NCI-H345 (cell line): ENCODE results near the gene C17orf67.
A peak's percentile ranks its signal among the peaks of the same experiment; 100 is the strongest.

ENCODE experiments used
- DNase-seq: peaks from one replicate; lab custom pipeline; 2025; lab: John Stamatoyannopoulos, UW

C17orf67 gene

DNA sequence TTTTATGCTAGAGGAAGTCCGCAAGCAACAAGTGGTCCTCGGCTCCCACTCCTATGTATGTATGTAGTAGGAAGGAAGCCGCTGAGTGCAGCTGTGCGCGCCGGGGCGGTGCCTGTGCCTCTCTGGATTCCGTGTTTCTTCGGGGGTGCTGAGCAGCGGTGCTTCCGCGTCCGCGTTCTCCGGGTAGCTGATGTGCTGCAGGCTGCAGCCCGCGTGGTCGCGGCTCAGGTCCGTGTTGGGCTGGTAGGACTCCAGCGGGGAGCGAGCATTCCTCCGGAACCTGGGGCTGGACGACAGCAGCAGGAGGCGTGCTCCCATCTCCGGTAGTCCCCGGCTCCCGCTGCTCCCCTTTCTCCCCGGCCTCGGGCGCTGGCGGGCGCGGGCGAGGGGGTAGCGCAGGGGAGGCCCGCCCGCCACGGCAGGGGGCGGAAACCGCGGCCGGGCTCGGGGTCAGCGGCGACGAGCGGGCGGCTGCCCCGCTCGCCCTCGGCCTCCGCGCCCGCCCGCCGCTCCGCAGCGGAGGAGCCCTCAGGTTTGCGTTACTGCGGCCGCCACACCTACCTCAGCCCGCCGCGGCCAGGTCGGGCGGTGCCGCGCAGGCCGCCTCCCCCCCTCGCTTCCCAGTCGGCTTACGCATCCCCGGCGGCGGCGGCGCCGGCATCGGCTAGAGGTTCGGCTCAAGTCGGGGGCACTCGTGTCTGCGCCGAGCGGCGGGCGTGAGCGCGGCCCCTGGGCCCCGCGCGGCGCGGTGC is 487 bp downstream of the C17orf67 start:
- peak; percentile 54 for DNase-seq

DNA sequence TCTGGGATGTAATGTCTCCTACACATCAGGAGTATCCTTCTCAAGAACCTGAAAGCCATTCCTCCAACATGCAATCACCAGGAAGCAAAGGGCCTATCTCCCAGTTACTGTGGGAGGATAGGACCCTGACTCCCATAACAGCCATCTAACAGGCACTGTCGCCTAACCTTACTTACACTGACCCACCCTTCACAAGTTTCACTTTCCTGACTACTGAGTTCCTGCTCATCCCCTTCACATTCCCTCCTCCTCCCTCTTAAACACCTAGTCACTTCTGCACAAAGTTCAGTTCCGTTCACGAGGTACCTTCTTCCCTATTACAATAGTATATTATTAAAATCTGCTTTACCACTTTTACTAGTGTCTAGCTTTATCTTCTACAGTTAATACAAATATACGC is 1.3 kb downstream of the C17orf67 start:
- no peak for DNase-seq

DNA sequence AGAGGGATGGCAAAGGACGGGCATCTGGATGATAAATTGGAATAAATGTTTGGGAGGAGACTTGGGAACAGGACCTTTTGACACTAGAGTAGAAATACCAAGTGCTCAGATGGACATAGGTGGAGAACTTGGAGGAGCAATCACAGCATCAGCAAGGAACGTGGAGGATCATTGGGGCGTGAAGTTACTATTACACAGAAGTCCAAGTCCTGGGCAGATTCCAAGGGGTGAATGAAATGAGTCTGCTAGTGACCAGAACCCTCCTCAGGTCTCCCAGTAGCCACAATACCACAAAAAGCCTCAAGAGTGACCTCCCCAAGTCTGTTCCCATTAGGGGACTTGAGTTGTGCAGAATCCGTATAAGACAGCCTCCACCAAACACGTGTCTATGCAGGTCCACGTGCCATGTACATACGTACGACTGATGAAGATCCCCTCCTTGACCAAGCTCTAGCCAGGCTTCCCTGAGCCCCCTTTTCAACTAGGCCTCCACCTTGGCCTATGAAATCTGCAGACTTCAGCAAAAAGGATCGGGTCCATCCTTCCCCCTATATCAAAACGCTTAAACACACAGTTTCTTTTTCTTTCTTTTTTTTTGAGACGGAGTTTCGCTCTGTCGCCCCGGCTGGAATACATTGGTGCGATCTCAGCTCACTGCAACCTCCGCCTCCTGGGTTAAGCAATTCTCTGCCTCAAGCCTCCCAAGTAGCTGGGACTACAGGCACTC is 2.2 kb downstream of the C17orf67 start:
- no peak for DNase-seq

- DNase-seq: no peak
Measured at GRCh38 chr17:56830726-56831368, 2.9 kb downstream of the C17orf67 start.

- DNase-seq: no peak
Measured at GRCh38 chr17:56826611-56827414, 6.9 kb downstream of the C17orf67 start.

GRCh38 chr17:56824503-56824902 is 9.2 kb downstream of the C17orf67 start:
- DNase-seq: no peak

DNA sequence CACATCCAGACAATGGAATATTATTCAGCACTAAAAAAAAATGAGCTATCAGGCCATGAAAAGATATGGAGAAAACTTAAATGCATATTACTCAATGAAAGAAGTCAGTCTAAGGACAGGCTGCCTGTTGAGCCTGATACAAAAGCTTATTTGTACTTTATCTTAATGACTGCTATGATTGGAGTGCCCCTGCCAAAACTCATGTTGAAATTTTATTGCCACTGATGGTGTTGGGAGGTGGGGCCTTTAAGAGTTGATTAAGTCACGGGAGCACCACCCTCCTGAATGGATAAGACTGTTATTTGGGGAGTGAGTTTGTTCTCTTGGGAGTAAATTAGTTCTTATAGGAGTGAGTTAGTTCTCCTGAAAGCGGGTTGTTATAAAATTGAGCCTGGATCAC is 9.9 kb downstream of the C17orf67 start:
- no peak for DNase-seq

- no peak for DNase-seq
Measured at GRCh38 chr17:56822725-56823124, 11.0 kb downstream of the C17orf67 start.

DNA sequence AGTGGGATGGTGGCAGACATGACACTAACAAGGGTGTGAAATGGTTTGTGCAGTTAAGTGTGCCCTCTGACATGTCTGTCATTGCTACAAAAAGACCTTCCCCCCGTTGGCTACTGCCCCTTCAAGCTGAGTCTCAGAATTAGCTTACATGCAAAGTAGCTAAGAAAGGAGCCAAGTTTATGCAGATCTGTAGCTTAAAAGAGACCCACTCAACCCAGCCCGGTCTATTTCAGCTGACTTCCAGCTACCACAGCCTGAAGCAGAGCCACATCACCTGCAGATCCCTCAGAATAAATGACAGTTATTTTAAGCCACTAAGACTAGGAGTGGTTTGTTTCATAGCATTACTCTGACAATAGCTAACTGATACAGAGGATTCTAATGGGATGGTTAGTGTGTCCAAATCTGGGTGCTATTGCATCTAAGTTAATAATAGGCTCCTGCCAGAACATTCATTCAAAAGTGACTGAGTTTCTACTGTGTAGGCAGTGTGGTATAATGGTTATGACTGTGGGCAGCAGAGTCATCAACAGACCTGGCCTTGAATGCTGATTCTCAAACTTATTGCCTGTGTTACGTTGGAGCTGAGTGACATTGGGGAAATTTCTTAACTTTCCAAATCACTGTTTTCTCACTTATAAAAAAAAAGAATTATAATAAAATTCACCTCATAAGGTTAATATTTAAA is 11.7 kb downstream of the C17orf67 start:
- no peak for DNase-seq

GRCh38 chr17:56820207-56820606 is 13.5 kb downstream of the C17orf67 start:
- DNase-seq: no peak

GRCh38 chr17:56819431-56820145 is 14.1 kb downstream of the C17orf67 start:
- peak; percentile 76 for DNase-seq

- no peak for DNase-seq
Measured at GRCh38 chr17:56819030-56819429, 14.7 kb downstream of the C17orf67 start.

- DNase-seq: no peak
Measured at GRCh38 chr17:56817066-56817465, 16.7 kb downstream of the C17orf67 start.

DNA sequence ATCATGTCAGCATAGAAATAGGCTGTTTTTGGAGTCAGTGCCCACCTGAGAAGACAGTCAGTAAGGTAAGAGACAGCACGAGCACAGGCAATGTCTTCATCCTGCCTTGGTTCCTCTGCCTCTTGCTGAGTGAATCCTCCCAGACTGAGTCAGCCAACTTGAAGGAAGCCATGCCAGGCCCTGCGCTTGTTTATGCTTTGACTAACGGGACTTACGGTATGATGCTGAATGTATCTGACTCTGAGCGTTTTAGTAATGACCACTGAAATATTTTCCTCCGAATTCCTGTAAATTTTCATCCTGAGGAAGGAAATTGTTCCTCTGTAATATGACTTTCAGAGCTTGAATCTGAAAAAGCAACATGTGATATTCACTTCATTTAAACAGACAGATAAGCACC is 18.0 kb downstream of the C17orf67 start:
- DNase-seq: no peak

- peak; percentile 63 for DNase-seq
Measured at GRCh38 chr17:56812901-56813388, 20.8 kb downstream of the C17orf67 start.

DNA sequence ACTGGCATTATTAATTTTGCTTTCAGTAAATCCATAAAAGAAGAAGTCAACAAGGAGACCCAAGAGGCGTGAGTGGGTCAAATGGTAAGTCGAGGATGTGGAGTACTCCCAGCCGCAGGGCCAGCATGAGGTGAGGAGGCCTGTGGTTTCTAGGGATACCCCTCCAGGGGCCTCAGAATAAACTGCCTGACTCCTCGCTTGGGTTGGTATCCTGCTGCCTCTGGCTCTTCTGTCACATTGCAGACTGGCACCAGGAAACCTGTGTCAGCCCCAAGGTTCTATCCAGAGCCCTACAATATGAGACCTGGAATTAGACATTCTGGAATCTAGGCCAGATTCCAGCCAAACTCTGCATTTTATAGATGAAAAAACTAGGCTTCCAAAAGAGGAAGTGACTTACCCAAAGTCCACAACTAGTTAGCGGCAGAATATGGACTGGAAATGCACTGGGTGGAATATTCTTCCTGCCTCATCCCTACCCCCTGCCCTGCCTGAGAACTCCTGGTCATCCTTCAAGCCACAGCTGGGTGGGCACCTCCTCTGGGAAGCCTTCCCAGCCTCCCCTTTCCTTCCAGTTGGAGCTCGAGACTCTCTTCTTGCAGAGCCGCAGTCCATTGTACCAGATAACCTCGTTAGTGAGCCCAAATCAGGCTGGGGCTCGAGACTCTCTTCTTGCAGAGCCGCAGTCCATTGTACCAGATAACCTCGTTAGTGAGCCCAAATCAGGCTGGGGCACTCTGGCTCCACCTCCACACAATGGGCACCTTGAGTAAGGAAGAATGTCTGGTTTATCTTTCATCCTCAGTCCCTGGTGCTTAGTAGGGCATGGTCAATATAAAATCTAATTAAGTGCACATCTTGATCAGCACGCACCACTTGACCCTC is 22.6 kb downstream of the C17orf67 start:
- DNase-seq: no peak

- no peak for DNase-seq
Measured at GRCh38 chr17:56810343-56810742, 23.4 kb downstream of the C17orf67 start.

- DNase-seq: no peak
Measured at GRCh38 chr17:56809820-56810179, 23.9 kb downstream of the C17orf67 start.

- no peak for DNase-seq
Measured at GRCh38 chr17:56809106-56809819, 24.5 kb downstream of the C17orf67 start.
